ENCODE results near the gene ELSPBP1. TPM values are rescaled to one million over a fixed set of nuclear protein-coding genes. Genes with fewer than 3 reads are reported as not detected.
A peak's percentile ranks its signal among the peaks of the same experiment; 100 is the strongest.

The ELSPBP1 gene
- polyA plus RNA-seq, 3 donors from 2014 or later, result not detected

DNA sequence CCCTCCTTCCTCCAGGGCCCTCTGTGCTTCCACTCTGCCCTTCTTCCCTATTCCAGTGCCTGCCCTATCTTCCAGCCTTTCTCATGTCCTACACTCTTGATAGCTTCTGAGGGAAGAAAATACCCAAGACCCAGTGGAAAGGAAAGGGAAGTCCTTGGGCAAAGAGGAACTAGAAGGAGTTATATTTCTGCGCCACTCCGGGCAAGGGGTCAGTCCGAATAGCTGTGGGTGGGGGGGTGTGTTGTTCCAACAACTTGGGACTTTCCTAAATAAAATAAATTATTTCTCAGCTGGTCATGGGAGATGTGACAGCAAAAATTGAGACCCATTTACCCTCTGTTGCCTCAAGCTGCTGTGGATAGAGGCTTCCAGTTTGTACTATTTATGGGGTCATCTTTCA is 26.3 kb downstream of the ELSPBP1 start:
- no peaks in the 10 kb centered on the region for H3K36me3 Mint-ChIP-seq
- no peak for DNase-seq
- H3K4me3 Mint-ChIP-seq, result no peak overlapping the region
- H3K27ac Mint-ChIP-seq, result no peak overlapping the region
- H3K9me3 Mint-ChIP-seq, result no peaks in the 10 kb centered on the region
- H3K27me3 Mint-ChIP-seq (ENCODE audit: low read depth in 3 of 3), result peaks cover 5 to 8% (median 8%) of the 10 kb centered on the region in 3 donors
- no peaks in the 10 kb centered on the region for H3K4me1 Mint-ChIP-seq

DNA sequence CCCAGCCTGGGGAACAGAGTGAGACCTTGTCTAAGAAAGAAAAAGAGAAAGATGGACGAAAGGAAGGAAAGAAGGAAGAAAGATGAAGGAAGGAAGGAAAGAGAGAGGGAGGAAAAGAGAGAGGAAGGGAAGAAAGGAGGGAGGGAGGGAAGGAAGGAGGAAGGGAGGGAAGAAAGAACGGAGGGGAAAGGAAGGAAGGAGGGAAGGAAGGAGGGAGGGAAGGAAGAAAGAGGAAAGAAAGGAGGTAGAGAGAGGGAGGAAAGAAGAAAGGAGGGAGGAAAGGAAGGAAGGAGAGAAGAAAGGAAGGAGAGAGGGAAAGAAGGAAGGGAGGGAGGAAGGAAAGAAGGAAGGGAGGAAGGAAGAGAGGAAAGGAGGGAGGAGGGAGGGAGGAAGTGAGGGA is 28.6 kb downstream of the ELSPBP1 start:
- no peak for DNase-seq
- Mint-ChIP-seq H3K9me3 (no peaks in the 10 kb centered on the region), H3K36me3 (no peaks in the 10 kb centered on the region), H3K4me3 (no peak overlapping the region), H3K27me3 (ENCODE audit: low read depth in 3 of 3) (peaks cover 5 to 10% (median 6%) of the 10 kb centered on the region in 3 donors), H3K27ac (no peak overlapping the region), H3K4me1 (no peaks in the 10 kb centered on the region)

DNA sequence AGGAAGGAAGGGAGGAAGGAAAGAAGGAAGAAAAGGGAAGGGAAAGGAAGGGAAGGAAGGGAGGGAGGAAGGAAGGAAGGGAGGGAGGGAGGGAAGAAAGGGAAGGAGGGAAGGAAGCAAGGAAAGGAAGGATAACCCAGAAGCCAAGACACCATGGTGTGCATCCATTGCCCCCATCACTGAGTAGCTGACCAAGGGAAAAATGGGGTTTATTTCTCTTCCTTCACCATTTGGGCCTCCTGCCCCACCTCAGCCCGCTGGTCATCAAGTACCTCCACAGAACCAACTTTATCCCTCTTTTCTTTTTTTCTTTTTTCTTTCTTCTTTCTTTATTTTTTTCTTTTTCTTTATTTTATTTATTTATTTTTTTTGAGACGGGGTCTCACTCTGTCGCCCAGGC is 29.1 kb downstream of the ELSPBP1 start:
- H3K36me3 Mint-ChIP-seq, result no peaks in the 10 kb centered on the region
- H3K4me3 Mint-ChIP-seq, result no peak overlapping the region
- no peak for DNase-seq
- no peak overlapping the region for H3K27ac Mint-ChIP-seq
- no peaks in the 10 kb centered on the region for H3K9me3 Mint-ChIP-seq
- peaks cover 5 to 8% (median 6%) of the 10 kb centered on the region in 3 donors for H3K27me3 Mint-ChIP-seq (ENCODE audit: low read depth in 3 of 3)
- H3K4me1 Mint-ChIP-seq, result no peaks in the 10 kb centered on the region

DNA sequence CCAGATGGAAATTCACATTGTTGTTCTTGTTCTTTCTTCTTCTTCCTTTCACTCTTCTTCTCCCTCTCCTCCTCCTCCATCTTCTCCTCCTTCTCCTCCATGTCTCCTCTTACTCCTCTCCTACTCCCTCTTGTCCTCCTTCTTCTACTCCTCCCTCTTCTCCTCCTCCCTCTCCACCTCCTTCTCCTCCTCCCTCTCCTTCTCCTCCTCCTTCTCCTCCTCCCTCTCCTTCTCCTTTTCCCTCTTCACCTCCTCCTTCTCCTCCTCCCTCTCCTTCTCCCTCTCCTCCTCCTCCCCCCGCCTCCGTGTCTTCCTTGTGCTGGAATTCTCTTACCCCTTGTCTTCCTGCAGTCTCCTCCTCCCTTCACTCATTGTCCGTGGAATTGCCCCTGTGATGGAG is 31.0 kb downstream of the ELSPBP1 start:
- no peak for DNase-seq
- peaks cover 5 to 7% (median 6%) of the 10 kb centered on the region in 3 donors for H3K27me3 Mint-ChIP-seq (ENCODE audit: low read depth in 3 of 3)
- H3K9me3 Mint-ChIP-seq, result no peaks in the 10 kb centered on the region
- H3K36me3 Mint-ChIP-seq, result no peaks in the 10 kb centered on the region
- H3K4me3 Mint-ChIP-seq, result no peak overlapping the region
- H3K27ac Mint-ChIP-seq, result peak overlapping the region in 1 of 6 donors; percentile 16
- no peaks in the 10 kb centered on the region for H3K4me1 Mint-ChIP-seq

DNA sequence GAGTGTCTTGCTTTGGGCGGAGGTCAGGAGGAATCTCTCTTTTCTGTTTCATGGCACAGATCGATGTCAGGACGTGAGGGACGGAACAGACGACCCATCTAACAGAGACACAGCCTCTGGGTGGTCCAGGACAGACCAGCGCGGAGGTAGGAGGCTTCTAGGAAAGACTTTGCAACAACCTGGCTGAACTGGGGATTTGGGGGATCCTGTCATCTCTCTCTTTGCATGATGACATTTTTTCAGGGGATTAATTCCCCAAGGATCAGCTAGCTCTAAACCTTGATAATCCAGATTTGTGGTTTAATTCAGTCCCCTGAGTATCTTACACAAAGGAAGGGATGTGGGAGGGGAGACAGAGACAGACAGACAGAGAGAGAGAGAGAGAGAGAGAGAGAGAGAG is 35.0 kb downstream of the ELSPBP1 start:
- Mint-ChIP-seq H3K36me3 (no peaks in the 10 kb centered on the region), H3K4me1 (no peaks in the 10 kb centered on the region), H3K27ac (no peak overlapping the region), H3K9me3 (peaks cover 0 to 1% (median 0%) of the 10 kb centered on the region in 6 donors), H3K27me3 (ENCODE audit: low read depth in 3 of 3) (peaks cover 4 to 10% (median 6%) of the 10 kb centered on the region in 3 donors), H3K4me3 (no peak overlapping the region)
- DNase-seq, result no peak

DNA sequence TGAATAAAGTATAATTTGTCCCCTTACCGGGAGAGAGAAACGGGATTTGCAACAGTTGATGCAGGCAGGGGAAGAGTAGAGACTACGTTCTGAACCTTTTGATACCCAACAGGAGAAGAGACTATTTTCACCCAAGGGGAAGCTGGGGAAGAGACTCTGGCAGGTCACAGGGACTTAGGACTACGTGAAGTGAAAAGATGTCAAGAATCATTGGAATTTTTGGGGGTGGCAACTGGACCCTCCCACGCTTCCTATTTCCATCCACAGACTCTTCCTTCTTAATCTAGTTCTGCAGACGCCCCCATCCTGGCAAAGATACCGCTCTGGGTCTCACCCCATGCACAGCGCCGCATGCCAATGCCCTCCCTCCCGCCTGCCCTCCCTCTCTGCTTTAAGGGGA is 35.6 kb downstream of the ELSPBP1 start:
- H3K9me3 Mint-ChIP-seq, result peaks cover 0 to 1% (median 0%) of the 10 kb centered on the region in 6 donors
- H3K4me1 Mint-ChIP-seq, result no peaks in the 10 kb centered on the region
- no peak overlapping the region for H3K27ac Mint-ChIP-seq
- DNase-seq, result no peak
- H3K4me3 Mint-ChIP-seq, result no peak overlapping the region
- peaks cover 2 to 8% (median 5%) of the 10 kb centered on the region in 3 donors for H3K27me3 Mint-ChIP-seq (ENCODE audit: low read depth in 3 of 3)
- H3K36me3 Mint-ChIP-seq, result no peaks in the 10 kb centered on the region

DNA sequence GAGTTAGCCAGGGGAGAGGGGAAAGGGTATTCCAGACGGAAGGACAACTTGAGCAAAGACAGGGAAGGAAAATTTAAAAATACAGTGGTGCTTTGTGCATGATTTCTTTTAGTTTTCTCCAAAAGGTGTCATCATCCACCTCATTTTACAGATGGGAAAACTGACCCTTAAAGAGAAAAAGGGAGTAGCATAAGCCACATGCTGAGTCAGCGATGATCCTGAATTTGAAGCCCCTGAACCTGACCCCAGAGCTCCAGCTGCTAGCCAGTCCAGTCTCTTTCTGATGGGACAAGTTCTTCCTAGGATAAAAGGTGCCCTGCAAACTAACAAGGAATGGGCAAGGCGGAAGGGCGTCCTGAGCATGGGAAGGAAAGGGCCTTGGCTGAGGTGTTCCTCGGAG is 39.2 kb downstream of the ELSPBP1 start:
- no peak overlapping the region for H3K4me3 Mint-ChIP-seq
- H3K9me3 Mint-ChIP-seq, result peaks cover 1 to 19% (median 13%) of the 10 kb centered on the region in 6 donors
- H3K36me3 Mint-ChIP-seq, result no peaks in the 10 kb centered on the region
- H3K27ac Mint-ChIP-seq, result no peak overlapping the region
- H3K4me1 Mint-ChIP-seq, result no peaks in the 10 kb centered on the region
- H3K27me3 Mint-ChIP-seq (ENCODE audit: low read depth in 3 of 3), result peaks cover 2 to 8% (median 6%) of the 10 kb centered on the region in 3 donors
- DNase-seq, result no peak

DNA sequence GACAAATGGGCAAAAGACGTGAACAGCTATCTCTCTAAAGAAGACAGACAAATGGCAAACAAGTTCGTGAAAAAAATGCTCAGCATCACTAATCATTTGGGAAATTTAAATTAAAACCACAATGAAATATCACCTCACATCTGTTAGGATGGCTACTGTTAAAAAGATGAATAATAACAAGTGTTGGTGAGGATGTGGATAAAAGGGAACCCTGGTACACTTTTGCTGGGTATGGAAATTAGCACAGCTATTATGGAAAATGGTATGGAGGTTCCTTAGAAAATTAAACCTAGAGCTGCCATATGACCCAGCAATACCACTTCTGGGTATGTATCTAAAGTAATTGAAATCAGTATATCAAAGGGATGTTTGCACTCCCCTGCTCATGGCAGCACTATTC is 42.3 kb downstream of the ELSPBP1 start:
- Mint-ChIP-seq H3K36me3 (peaks cover 0 to 3% (median 0%) of the 10 kb centered on the region in 3 donors), H3K4me3 (no peak overlapping the region), H3K9me3 (peaks cover 1 to 19% (median 13%) of the 10 kb centered on the region in 6 donors), H3K4me1 (no peaks in the 10 kb centered on the region), H3K27ac (no peak overlapping the region), H3K27me3 (ENCODE audit: low read depth in 3 of 3) (peaks cover 1 to 23% (median 10%) of the 10 kb centered on the region in 3 donors)
- no peak for DNase-seq

DNA sequence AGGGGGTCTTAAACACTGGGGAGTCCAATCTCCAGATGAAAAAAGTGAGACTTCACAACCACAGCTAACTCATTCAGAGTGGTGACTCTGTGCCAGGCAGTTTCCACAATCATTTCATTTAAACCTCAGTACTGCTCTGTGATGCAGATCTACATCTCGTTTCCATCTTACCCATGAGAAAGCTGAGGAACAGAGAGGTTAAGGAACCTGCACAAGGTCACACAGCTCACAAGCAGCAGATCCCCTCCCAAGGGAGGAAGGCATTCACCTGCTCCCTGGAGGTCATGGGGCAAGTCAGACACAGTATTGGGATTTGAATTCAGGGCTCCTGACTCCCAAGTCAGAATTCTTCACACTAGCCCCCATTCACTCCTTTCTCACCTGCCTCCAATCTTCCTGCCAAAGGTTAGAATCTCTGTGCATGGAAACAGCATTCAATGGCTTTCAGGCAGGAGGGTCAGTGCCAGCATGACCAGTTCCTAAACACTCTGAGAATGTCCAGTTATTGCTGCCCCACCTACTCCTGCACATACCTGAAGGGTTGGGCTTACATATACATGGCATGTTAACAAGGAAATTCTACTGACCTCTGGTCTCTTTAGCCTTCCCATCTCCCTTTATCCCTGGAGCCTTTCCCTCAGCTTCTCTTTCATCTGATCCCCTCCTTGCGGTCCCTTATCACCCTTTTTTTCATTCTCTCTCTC is 47.6 kb downstream of the ELSPBP1 start:
- Mint-ChIP-seq H3K4me1 (no peaks in the 10 kb centered on the region), H3K9me3 (peaks cover 0 to 4% (median under 1%) of the 10 kb centered on the region in 6 donors), H3K36me3 (peaks cover 0 to 3% (median 0%) of the 10 kb centered on the region in 3 donors), H3K27me3 (ENCODE audit: low read depth in 3 of 3) (peaks cover 8 to 17% (median 11%) of the 10 kb centered on the region in 3 donors), H3K4me3 (no peak overlapping the region), H3K27ac (no peak overlapping the region)
- DNase-seq, result no peak

DNA sequence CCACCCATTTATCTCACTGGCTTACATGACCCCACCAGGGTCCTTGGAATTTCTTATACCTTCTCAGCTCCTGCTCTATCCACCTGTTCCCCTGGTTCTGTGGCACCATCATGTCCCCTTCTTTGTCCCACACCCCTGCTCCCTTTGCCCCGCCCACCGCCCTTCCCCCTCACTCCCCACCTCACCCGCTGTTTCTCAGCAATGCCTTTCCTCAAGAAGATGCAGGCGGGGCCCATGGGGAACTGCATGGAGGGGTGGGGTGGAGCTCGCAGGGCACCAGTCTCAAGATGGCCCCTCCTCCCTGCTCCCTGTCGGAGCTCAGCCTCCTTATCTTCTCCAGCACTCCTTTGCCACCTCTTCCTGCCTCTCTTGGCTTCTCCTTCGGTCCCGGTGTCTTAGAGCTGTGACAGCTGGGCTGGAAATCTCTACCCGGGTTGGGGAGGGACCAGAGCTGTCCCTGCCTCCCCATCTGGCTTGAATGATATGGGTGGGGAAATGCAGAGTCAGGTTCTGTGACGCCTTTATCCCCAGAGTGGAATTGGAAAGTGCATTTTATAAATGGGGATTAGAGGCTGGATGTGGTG is 49.3 kb downstream of the ELSPBP1 start, which contains the start of gene CABP5:
TSS of gene CABP5 (minus strand) at position 405 of the 584 bp plus-strand sequence. CDS start at position 248, 157 bp downstream.
- H3K27me3 Mint-ChIP-seq (ENCODE audit: low read depth in 3 of 3), result peaks cover 8 to 23% (median 15%) of the 10 kb centered on the region in 3 donors
- H3K4me3 Mint-ChIP-seq, result no peak within 1 kb of the TSS
- H3K4me1 Mint-ChIP-seq, result no peaks in the 10 kb centered on the region
- no peak within 1 kb of the TSS for H3K27ac Mint-ChIP-seq
- DNase-seq, result no peak
- peaks cover 0 to 3% (median 0%) of the 10 kb centered on the region in 3 donors for H3K36me3 Mint-ChIP-seq
- H3K9me3 Mint-ChIP-seq, result peaks cover 0 to 4% (median 0%) of the 10 kb centered on the region in 6 donors

DNA sequence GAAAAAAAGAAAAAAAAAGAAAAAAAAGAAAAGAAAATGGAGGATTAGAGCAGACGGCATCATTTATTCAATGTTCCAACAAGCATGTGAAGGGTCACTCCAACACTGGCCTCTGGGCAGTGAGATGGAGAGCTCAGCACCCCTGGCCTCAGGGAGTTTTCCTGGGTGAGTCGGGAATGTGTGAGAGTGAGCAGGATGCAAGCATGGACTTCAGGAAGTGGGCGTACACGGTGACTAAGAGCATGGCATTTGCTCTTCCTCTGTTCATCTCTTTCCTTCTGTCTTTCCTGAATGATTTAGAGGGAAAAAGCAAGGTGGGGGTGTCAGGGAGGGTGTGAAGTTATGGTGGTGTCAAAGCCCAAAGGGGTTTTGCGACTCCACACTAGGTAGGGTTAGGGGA is 50.1 kb downstream of the ELSPBP1 start:
- H3K4me1 Mint-ChIP-seq, result no peaks in the 10 kb centered on the region
- DNase-seq, result no peak
- peaks cover 0 to 4% (median 0%) of the 10 kb centered on the region in 6 donors for H3K9me3 Mint-ChIP-seq
- H3K27ac Mint-ChIP-seq, result no peak overlapping the region
- H3K4me3 Mint-ChIP-seq, result no peak overlapping the region
- H3K27me3 Mint-ChIP-seq (ENCODE audit: low read depth in 3 of 3), result peaks cover 8 to 19% (median 15%) of the 10 kb centered on the region in 3 donors
- H3K36me3 Mint-ChIP-seq, result no peaks in the 10 kb centered on the region

DNA sequence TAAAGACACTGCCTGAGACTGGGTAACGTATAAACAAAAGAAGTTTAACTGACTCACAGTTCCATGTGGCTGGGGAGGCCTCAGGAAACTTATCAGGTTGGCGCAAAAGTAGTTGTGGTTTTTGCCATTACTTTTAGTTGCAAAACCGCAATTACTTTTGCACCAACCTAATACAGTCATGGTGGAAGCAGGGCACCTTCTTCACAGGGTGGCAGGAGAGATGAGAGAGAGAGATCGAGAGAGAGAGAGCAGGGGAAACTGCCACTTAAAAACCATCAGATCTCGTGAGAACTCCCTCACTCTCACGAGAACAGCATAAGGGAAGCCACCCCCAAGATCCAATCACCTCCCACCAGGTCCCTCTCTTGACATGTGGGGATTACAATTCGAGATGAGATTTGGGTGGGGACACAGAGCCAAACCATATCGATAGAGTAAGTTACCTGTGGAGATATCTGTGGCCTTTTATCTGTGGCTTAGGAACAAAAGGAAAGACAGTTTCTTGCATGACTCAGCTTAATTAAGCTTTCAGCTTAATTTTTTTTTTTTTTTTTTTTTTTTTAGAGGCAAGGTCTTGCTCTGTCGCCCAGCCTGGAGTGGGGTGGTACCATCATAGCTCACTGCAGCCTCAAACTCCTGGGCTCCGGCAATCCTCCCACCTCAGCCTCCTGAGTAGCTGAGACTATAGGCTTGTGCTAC is 57.1 kb downstream of the ELSPBP1 start:
- no peaks in the 10 kb centered on the region for H3K4me1 Mint-ChIP-seq
- no peaks in the 10 kb centered on the region for H3K36me3 Mint-ChIP-seq
- no peak overlapping the region for H3K27ac Mint-ChIP-seq
- no peak overlapping the region for H3K4me3 Mint-ChIP-seq
- H3K9me3 Mint-ChIP-seq, result no peaks in the 10 kb centered on the region
- H3K27me3 Mint-ChIP-seq (ENCODE audit: low read depth in 3 of 3), result peaks cover 2 to 10% (median 5%) of the 10 kb centered on the region in 3 donors
- DNase-seq, result no peak

DNA sequence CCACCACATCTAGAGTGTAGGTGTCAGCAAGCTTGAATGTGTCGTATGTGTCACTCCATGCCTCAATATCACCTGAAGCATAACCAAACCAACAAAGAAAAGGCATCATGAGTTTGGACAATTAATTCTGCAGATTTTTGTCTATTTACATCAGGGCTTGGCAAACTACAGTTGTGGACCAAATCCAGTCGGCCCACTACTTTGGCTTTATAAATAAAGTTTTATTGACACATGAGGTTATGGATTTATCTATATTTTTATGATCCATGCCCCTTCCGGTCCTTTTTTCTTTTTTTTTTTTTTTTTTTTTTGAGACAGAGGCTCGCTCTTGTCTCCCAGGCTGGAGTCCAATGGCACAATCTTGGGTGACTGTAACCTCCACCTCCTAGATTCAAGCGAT is 58.6 kb downstream of the ELSPBP1 start:
- no peak for DNase-seq
- Mint-ChIP-seq H3K36me3 (no peaks in the 10 kb centered on the region), H3K9me3 (no peaks in the 10 kb centered on the region), H3K27ac (no peak overlapping the region), H3K4me3 (no peak overlapping the region), H3K27me3 (ENCODE audit: low read depth in 3 of 3) (peaks cover 0 to 6% (median 2%) of the 10 kb centered on the region in 3 donors), H3K4me1 (no peaks in the 10 kb centered on the region)

DNA sequence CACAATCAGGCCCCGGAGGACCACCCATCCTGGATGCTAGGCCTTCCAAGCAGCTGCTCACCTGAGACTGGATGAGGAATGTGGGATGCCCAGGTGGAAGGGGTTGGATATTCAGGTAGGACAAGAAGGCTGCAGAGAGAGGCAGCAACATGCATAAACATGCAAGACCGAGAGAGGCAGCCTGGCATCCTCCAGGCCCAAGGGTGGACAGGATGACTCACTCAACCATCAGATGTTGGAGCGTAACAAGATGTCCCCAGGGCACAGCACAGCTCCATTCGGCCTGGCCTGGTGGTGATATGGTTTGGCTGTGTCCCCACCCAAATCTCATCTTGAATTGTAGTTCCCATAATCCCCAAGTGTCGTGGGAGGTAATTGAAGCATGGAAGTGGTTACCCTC is 59.4 kb downstream of the ELSPBP1 start:
- H3K9me3 Mint-ChIP-seq, result no peaks in the 10 kb centered on the region
- H3K27ac Mint-ChIP-seq, result no peak overlapping the region
- no peaks in the 10 kb centered on the region for H3K36me3 Mint-ChIP-seq
- peaks cover 0 to 2% (median 2%) of the 10 kb centered on the region in 3 donors for H3K27me3 Mint-ChIP-seq (ENCODE audit: low read depth in 3 of 3)
- no peak overlapping the region for H3K4me3 Mint-ChIP-seq
- no peaks in the 10 kb centered on the region for H3K4me1 Mint-ChIP-seq
- DNase-seq, result no peak
